Esophagus squamous epithelium (tissue), 4 donors: ENCODE results near the gene MYL5.

Experiments
- CTCF ChIP-seq, 6 experiments: fragments of 450-650 bp in 4 of 6; fragments of 200-600 bp in 2 of 6; sonication (generic) in 2 of 6; IDR thresholded peaks; one replicate each; pipeline ENCODE4 v1.5.1; 2016 to 2019; ENCODE audit warnings: antibody characterized with exemption in 6 of 6, mild to moderate bottlenecking in 4 of 6, moderate library complexity in 4 of 6
- POLR2A ChIP-seq, 4 donors: fragments of 450-650 bp; IDR thresholded peaks; one replicate each; pipeline ENCODE4 v1.6.1; 2017; ENCODE audit warnings: antibody characterized with exemption in 4 of 4, mild to moderate bottlenecking in 4 of 4, moderate library complexity in 3 of 4

DNA sequence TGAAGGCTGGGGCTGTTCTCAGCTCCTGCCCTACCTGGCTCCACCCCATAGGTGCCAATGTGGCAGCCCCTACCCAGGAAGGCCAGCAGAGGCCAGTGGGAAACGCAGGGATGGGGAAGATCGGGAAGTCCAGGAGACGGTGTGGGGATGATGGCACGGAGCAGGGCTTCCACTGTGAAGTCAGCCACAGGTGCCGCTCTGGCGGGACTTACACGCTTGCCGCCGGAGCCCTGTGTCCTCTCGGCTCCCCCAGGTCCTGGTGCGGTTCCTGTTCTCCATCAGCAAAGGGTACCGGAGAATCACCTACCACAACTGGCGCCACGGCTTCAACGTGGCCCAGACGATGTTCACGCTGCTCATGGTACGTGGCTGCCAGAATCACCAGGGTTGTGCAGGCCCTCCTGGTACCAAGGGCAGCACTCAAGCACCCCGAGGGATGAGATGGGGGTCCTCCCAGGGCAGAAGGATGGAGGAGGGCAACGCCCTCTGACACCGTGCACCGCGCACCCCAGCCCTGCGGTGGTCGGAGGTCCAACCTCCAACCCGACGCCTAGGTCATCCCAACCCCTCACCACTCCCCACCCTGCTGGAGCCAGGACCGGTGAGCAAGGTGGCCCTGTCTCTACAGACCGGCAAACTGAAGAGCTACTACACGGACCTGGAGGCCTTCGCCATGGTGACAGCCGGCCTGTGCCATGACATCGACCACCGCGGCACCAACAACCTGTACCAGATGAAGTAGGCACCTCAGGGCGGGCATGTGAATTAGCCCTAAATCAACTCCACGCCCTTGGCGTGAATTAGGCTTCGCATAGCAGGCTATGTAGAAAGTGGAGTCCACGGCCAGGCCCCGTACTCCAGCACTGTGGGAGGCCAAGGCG is 12.2 kb upstream of the MYL5 start:
- TF ChIP-seq CTCF (IDR thresholded peaks at IDR 0.05) (no peak), POLR2A (IDR thresholded peaks at IDR 0.05) (no peak)
